Neuronal stem cell (in vitro differentiated cells): ENCODE results near the gene TRPM8.

Experiments used
- DNase-seq: peaks from one replicate; pipeline ENCODE4 v3.0.0-alpha.2; 2013; ENCODE audit warnings: low spot score
- H2AFZ ChIP-seq: one replicate; pipeline ENCODE4 v1.6.1; 2013; ENCODE audit warnings: mild to moderate bottlenecking, low read length, inconsistent platforms
- H2AK5ac ChIP-seq: 2 replicates; pipeline ENCODE4 v1.6.1; 2013; ENCODE audit warnings: low read depth, mild to moderate bottlenecking, inconsistent platforms, low read length, moderate library complexity, mixed read lengths
- H2BK120ac ChIP-seq: 2 replicates; pipeline ENCODE4 v1.6.1; 2013; ENCODE audit warnings: low read depth, mild to moderate bottlenecking, inconsistent platforms, low read length, moderate library complexity, mixed read lengths
- H2BK12ac ChIP-seq: one replicate; pipeline ENCODE4 v1.6.1; 2013; ENCODE audit warnings: low read length, inconsistent platforms
- H2BK15ac ChIP-seq: 2 replicates; pipeline ENCODE4 v1.6.1; 2013; ENCODE audit warnings: mild to moderate bottlenecking, low read length, inconsistent platforms, mixed read lengths
- H2BK5ac ChIP-seq: one replicate; pipeline ENCODE4 v1.6.1; 2013; ENCODE audit warnings: inconsistent platforms, mild to moderate bottlenecking, low read length, moderate library complexity
- H3K14ac ChIP-seq: one replicate; pipeline ENCODE4 v1.6.1; 2013; ENCODE audit warnings: low read length, inconsistent platforms
- H3K18ac ChIP-seq: 2 replicates; pipeline ENCODE4 v1.6.1; 2013; ENCODE audit warnings: low read length, inconsistent platforms
- H3K23ac ChIP-seq: 2 replicates; pipeline ENCODE4 v1.6.1; 2013; ENCODE audit warnings: low read depth, mild to moderate bottlenecking, mixed read lengths, low read length, inconsistent platforms; ENCODE audit not compliant: poor library complexity
- H3K27ac ChIP-seq: replicated peaks from 3 replicates; pipeline ENCODE4 v1.5.1; 2013; ENCODE audit warnings: low read length, inconsistent platforms
- H3K27me3 ChIP-seq, 3 experiments: 2 replicates each; pipeline ENCODE4 v1.6.1; 2013; ENCODE audit warnings: low read length in 3 of 3, mild to moderate bottlenecking in 2 of 3, inconsistent platforms in 1 of 3, low read depth in 1 of 3, mixed read lengths in 1 of 3, moderate library complexity in 1 of 3; ENCODE audit not compliant: control insufficient read depth in 3 of 3, insufficient read depth in 3 of 3
- H3K36me3 ChIP-seq, 2 donors: replicated peaks in 1 of 2; 2 replicates each; pipeline ENCODE4 v1.6.1; 2013; ENCODE audit warnings: low read length in 2 of 2; ENCODE audit not compliant: control insufficient read depth in 2 of 2, insufficient read depth in 2 of 2
- H3K4ac ChIP-seq: 2 replicates; pipeline ENCODE4 v1.6.1; 2013; ENCODE audit warnings: inconsistent platforms, mild to moderate bottlenecking, low read length, moderate library complexity
- H3K4me1 ChIP-seq, 2 donors: 1 replicate in 1 of 2; 2 replicates in 1 of 2; pipeline ENCODE4 v1.6.1; 2013; ENCODE audit warnings: low read length in 2 of 2, low read depth in 1 of 2; ENCODE audit not compliant: control insufficient read depth in 2 of 2, insufficient read depth in 1 of 2
- H3K4me2 ChIP-seq: one replicate; pipeline ENCODE4 v1.6.1; 2013; ENCODE audit warnings: mild to moderate bottlenecking, low read length, inconsistent platforms; ENCODE audit not compliant: insufficient read depth, poor library complexity, severe bottlenecking
- H3K4me3 ChIP-seq, 2 donors: 2 replicates each; pipeline ENCODE4 v1.5.1; 2013; ENCODE audit warnings: low read length in 2 of 2, mild to moderate bottlenecking in 2 of 2, inconsistent platforms in 1 of 2, moderate library complexity in 1 of 2
- H3K79me1 ChIP-seq: one replicate; pipeline ENCODE4 v1.6.1; 2013; ENCODE audit warnings: low read depth, mild to moderate bottlenecking, inconsistent platforms, low read length, moderate library complexity
- H3K9ac ChIP-seq: one replicate; pipeline ENCODE4 v1.6.1; 2013; ENCODE audit warnings: mild to moderate bottlenecking, low read depth, low read length, inconsistent platforms; ENCODE audit not compliant: poor library complexity
- H3K9me3 ChIP-seq, 2 donors: replicated peaks in 1 of 2; 2 replicates each; pipeline versions ENCODE3 to v1.6.1; 2013; ENCODE audit warnings: low read length in 2 of 2, mild to moderate bottlenecking in 2 of 2, inconsistent platforms in 1 of 2, low read depth in 1 of 2, mixed read lengths in 1 of 2, moderate library complexity in 1 of 2; ENCODE audit not compliant: control insufficient read depth in 2 of 2, insufficient read depth in 1 of 2
- H4K8ac ChIP-seq: one replicate; pipeline ENCODE4 v1.6.1; 2013; ENCODE audit warnings: low read depth, mild to moderate bottlenecking, inconsistent platforms, low read length, moderate library complexity
- H4K91ac ChIP-seq: one replicate; pipeline ENCODE4 v1.6.1; 2013; ENCODE audit warnings: low read length, low read depth, mild to moderate bottlenecking, inconsistent platforms; ENCODE audit not compliant: poor library complexity
- WGBS, 2 donors: extraction: QIAGEN DNeasy Blood & Tissue Kit; methylation state at CpG; one replicate each; pipeline ENCODE4 v1.1.7; 2013; ENCODE audit warnings: missing lambda C conversion rate in 2 of 2, mixed read lengths in 1 of 2; ENCODE audit not compliant: insufficient read length in 2 of 2, insufficient replicate concordance in 1 of 2; ENCODE audit errors: extremely low coverage in 2 of 2; 5-methylcytosine and 5-hydroxymethylcytosine counted together

Gene TRPM8

DNA sequence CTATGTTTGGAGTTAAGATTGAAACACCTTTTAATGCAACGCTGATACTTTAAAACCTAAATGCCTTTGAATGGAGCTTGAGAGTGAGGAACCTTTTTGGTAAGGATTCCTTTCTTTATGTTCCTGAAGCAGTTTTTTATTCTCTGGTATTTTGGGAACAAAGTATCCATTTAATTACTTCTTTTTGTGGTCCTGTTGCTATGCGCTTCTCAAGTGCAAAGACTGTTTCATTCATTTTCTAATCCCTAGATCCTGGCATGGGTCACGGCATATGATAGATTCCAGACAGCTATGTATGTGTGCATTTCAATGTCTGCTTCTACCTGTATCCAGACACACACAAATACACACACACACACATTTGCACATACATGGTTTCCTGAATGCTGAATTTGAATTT is 28.0 kb downstream of the TRPM8 start:
- no CpG with 5 or more reads among the region's 3 CpGs for WGBS, 2 donors

DNA sequence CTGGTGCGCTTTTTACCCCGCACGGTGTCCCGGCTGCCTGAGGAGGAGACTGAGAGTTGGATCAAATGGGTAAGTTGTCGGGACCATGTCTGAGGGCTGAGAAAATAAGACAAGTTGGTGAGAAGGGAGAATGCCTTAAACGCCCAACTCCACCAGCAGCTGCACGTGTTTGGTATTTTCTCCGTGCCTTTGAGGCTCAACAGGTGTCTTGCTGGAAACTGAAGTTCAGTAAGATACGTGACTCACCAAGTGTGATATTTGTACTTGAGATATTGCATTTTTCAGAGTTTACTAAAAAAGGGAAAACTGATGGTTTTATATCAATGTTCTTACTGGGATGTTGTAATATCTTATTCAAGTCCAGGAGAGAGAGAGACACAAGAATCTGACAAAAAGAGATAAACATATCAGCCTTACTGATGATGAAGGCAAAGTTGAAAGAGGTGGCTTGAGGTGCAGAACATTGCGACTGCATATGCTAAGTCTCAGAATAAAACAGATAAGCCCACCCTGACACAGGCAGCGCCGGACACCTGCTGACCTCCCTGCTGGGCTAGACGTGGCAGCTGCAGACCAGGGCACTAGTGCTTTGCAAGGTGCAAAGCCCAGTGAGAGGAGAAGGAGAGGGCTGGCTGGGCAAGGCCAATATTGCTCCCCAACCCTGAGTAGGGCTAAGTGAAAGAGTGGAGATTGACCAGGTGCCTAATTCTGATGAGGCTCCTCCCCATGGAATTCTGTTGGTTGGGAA is 33.1 kb downstream of the TRPM8 start:
- Histone ChIP-seq H3K9ac (no peak overlapping the region), H3K18ac (no peak overlapping the region), H3K4me1 (no peaks in the 10 kb centered on the region), H2BK12ac (no peak overlapping the region), H2BK120ac (no peak overlapping the region), H4K91ac (no peak overlapping the region), H3K36me3 (no peaks in the 10 kb centered on the region), H2AFZ (no peak overlapping the region), H3K9me3 (no peaks in the 10 kb centered on the region), H3K4ac (no peak overlapping the region), H3K14ac (no peak overlapping the region), H3K4me2 (no peak overlapping the region), H3K27ac (no peak overlapping the region), H3K79me1 (no peaks in the 10 kb centered on the region), H2AK5ac (no peak overlapping the region), H4K8ac (no peak overlapping the region), H2BK5ac (no peak overlapping the region), H3K27me3 (no peaks in the 10 kb centered on the region), H3K23ac (no peak overlapping the region), H2BK15ac (no peak overlapping the region), H3K4me3 (no peak overlapping the region)
- no peak for DNase-seq
- no CpG with 5 or more reads among the region's 13 CpGs for WGBS, 2 donors

More for the DNA sequence above, 28.0 kb downstream of the TRPM8 start:
- Histone ChIP-seq H3K79me1 (no peaks in the 10 kb centered on the region), H3K4me1 (peaks cover 0 to 4% of the 10 kb centered on the region in 2 donors), H2AFZ (no peak overlapping the region), H3K4ac (no peak overlapping the region), H3K27me3 (no peaks in the 10 kb centered on the region), H3K23ac (no peak overlapping the region), H3K27ac (no peak overlapping the region), H3K14ac (no peak overlapping the region), H3K9ac (no peak overlapping the region), H3K4me3 (no peak overlapping the region), H2AK5ac (no peak overlapping the region), H4K91ac (no peak overlapping the region), H4K8ac (no peak overlapping the region), H3K9me3 (no peaks in the 10 kb centered on the region), H3K18ac (no peak overlapping the region), H2BK12ac (no peak overlapping the region), H3K36me3 (peaks cover 0 to 5% of the 10 kb centered on the region in 2 donors), H2BK120ac (no peak overlapping the region), H3K4me2 (no peak overlapping the region), H2BK15ac (no peak overlapping the region), H2BK5ac (no peak overlapping the region)
- no peak for DNase-seq

DNA sequence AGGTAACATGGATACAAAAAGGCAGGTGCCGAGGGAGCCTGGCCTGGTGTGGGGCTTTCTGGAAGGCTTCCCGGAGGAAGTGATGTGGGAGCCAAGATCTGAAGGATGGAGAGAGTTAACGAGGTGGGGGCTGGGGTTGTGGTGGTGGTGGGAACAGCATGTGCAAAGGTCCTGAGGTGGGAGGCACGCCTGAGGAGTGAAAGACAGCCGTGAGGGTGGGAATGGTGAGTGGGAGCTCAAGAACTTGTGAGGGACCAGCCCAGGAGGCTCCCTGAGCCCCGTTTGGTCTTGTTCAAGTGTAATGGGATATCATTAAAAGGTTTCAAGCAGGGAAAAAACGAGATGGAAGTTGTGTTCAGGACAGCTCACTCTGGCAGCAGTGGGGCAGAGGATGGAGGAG is 35.2 kb downstream of the TRPM8 start:
- no CpG with 5 or more reads among the region's 7 CpGs for WGBS, 2 donors
- no peak overlapping the region for H3K9ac ChIP-seq
- no peak overlapping the region for H3K4me3 ChIP-seq
- H3K14ac ChIP-seq = no peak overlapping the region
- no peaks in the 10 kb centered on the region for H3K4me1 ChIP-seq
- H3K27me3 ChIP-seq = no peaks in the 10 kb centered on the region
- H4K91ac ChIP-seq = no peak overlapping the region
- H3K4ac ChIP-seq = no peak overlapping the region
- no peak for DNase-seq
- no peak overlapping the region for H4K8ac ChIP-seq
- H3K9me3 ChIP-seq = no peaks in the 10 kb centered on the region
- H2AFZ ChIP-seq = no peak overlapping the region
- no peak overlapping the region for H3K18ac ChIP-seq
- no peak overlapping the region for H2BK5ac ChIP-seq
- peaks cover 0 to 3% of the 10 kb centered on the region in 2 donors for H3K36me3 ChIP-seq
- no peak overlapping the region for H3K23ac ChIP-seq
- no peak overlapping the region for H3K4me2 ChIP-seq
- H2BK12ac ChIP-seq = no peak overlapping the region
- no peak overlapping the region for H2BK15ac ChIP-seq
- no peak overlapping the region for H2BK120ac ChIP-seq
- H3K27ac ChIP-seq = no peak overlapping the region
- no peaks in the 10 kb centered on the region for H3K79me1 ChIP-seq
- H2AK5ac ChIP-seq = no peak overlapping the region

DNA sequence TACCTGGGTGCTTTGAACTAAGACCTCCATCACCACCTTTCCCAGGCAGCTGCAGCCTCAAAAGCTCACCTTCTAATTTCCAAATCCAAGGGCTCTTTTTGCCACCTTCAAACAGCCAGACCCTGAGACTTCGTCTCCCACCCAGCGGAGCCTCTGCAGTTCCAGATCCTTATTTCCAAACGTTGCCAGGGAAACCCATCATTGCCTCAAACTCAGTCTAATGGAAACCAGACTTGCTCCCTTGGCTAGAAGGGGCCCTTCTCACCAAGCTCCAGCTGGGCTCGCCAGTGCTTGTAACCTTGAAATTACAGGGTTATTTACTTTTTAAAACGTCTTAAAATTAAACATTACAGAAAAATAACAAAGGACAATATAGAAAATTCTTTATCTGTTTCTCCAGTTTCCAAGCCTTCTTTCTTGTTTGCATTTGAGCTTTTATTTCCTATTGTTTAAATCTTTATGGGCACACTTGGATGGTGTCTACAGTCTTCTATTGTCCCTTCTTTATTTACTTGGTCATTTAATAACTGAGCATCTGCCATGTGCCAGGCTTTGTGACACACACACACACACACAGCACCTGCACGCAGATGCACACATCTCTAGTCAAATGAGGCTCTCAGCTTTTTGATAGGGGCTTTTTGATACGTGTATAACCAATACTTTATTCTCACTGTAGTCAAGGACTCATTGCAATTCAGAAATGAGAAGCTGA is 36.1 kb downstream of the TRPM8 start:
- H2BK5ac ChIP-seq = no peak overlapping the region
- no peak for DNase-seq
- no peak overlapping the region for H4K91ac ChIP-seq
- no peak overlapping the region for H3K14ac ChIP-seq
- H2BK15ac ChIP-seq = no peak overlapping the region
- no peak overlapping the region for H2BK120ac ChIP-seq
- H2BK12ac ChIP-seq = no peak overlapping the region
- H2AFZ ChIP-seq = no peak overlapping the region
- H3K36me3 ChIP-seq = peaks cover 0 to 3% of the 10 kb centered on the region in 2 donors
- H3K79me1 ChIP-seq = no peaks in the 10 kb centered on the region
- H3K27ac ChIP-seq = no peak overlapping the region
- no peak overlapping the region for H3K18ac ChIP-seq
- no peaks in the 10 kb centered on the region for H3K27me3 ChIP-seq
- no peak overlapping the region for H3K23ac ChIP-seq
- no peak overlapping the region for H3K4me3 ChIP-seq
- H2AK5ac ChIP-seq = no peak overlapping the region
- H3K9me3 ChIP-seq = no peaks in the 10 kb centered on the region
- no peaks in the 10 kb centered on the region for H3K4me1 ChIP-seq
- H3K4me2 ChIP-seq = no peak overlapping the region
- no peak overlapping the region for H3K4ac ChIP-seq
- H4K8ac ChIP-seq = no peak overlapping the region
- H3K9ac ChIP-seq = no peak overlapping the region
- no CpG with 5 or more reads among the region's 7 CpGs for WGBS, 2 donors
